ENCODE results near the gene CAMKMT. TPM values are rescaled to one million over a fixed set of nuclear protein-coding genes. Genes with fewer than 3 reads are reported as not detected.

The CAMKMT gene
- total RNA-seq, 5 donors from 2014 or later (not counting 1 experiment from before 2014, with no cell fraction given), result 11.9 to 20.2 (median 16.5) TPM

DNA sequence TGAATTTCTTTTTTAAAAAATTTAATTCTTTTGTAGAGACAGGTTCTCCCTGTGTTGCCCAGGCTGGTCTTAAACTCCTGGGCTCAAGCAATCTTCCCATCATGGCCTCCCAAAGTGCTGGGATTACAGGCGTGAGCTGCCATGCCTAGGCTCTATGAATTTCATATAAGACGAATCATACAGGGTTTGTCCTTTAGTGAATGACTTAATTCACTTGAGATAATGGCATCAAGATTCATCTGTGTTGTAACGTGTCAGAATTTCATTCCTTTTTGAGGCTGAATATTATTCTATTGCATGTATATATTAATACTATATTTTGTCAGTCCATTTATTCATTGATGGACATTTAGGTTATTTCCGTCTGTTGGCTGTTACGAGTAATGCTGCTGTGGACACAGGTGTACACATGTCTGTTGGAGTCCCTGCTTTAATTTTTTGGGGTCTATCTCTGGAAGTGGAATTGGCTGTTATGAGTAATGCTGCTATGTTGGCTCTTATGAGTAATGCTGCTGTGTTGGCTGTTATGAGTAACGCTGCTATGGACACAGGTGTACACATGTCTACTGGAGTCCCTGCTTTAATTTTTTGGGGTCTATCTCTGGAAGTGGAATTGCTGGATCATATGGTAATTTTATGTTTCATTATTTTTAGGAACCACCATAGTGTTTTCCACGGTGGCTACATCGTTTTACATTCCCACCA, 210.6 kb downstream of the CAMKMT start:
- peaks cover 0 to 19% of the 10 kb centered on the region in 2 experiments for H3K4me1 ChIP-seq (ENCODE audit: control insufficient read depth in 1 of 2, extremely low read depth in 1 of 2, insufficient read depth in 2 of 2, low read length in 2 of 2)
- 88% methylated on average over 4 of the region's 8 CpGs for WGBS (ENCODE audit: insufficient coverage)
- peaks cover 31 to 54% (median 35%) of the 10 kb centered on the region in 3 donors for H3K4me1 Mint-ChIP-seq
- no peaks in the 10 kb centered on the region for H3K36me3 ChIP-seq (ENCODE audit: control insufficient read depth in 2 of 2, extremely low read depth in 1 of 2, insufficient read depth in 1 of 2, low read length in 1 of 2)
- no peak overlapping the region for H3K4me3 ChIP-seq (ENCODE audit: control insufficient read depth in 1 of 2, extremely low read depth in 1 of 2, low read length in 1 of 2)
- H3K36me3 Mint-ChIP-seq, result no peaks in the 10 kb centered on the region
- no peak overlapping the region for H3K27ac Mint-ChIP-seq
- no peaks in the 10 kb centered on the region for H3K9me3 Mint-ChIP-seq
- no peak for DNase-seq
- POLR2A ChIA-PET, result no interaction called here
- H3K9me3 ChIP-seq, result no peaks in the 10 kb centered on the region
- CTCF ChIA-PET, result no interaction called here
- H3K4me3 Mint-ChIP-seq, result no peak overlapping the region
- H3K27me3 ChIP-seq (replicated peaks in 1 of 2; ENCODE audit: control insufficient read depth in 2 of 2, extremely low read depth in 1 of 2, insufficient read depth in 2 of 2, low read length in 1 of 2), result no peaks in the 10 kb centered on the region
- ATAC-seq (replicated peaks in 1 of 4), result no peak
- no peak overlapping the region for H3K27ac ChIP-seq (ENCODE audit: low read length)
- no peaks in the 10 kb centered on the region for H3K27me3 Mint-ChIP-seq

DNA sequence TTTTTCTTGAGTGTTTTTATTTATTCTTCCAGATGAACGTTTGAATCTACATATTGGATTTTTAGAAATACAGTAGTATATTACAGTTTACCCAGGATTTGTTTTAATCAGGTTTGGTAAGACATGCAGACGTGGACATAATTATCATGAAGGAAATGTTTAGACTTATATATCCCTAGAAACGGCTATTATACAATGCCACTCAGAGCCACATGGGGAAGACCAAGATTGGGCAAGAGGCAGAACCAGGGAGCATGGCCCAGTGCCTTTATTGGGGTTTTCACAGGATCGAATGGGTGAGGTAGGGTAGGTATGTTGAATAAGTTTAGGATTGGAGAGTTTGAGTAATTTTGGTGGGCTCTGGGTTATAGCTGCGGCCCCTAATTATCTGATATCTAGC, 212.2 kb downstream of the CAMKMT start:
- ChIA-PET CTCF (no interaction called here), POLR2A (no interaction called here)
- no peak overlapping the region for H3K4me3 Mint-ChIP-seq
- no peak overlapping the region for H3K27ac ChIP-seq (ENCODE audit: low read length)
- no peaks in the 10 kb centered on the region for H3K27me3 Mint-ChIP-seq
- no peak for DNase-seq
- H3K9me3 ChIP-seq, result no peaks in the 10 kb centered on the region
- 100% methylated on average over 2 of the region's 5 CpGs for WGBS (ENCODE audit: insufficient coverage)
- H3K36me3 Mint-ChIP-seq, result no peaks in the 10 kb centered on the region
- no peak overlapping the region for H3K27ac Mint-ChIP-seq
- ATAC-seq (replicated peaks in 1 of 4), result no peak
- H3K4me1 Mint-ChIP-seq, result peaks cover 35 to 60% (median 40%) of the 10 kb centered on the region in 3 donors
- no peaks in the 10 kb centered on the region for H3K27me3 ChIP-seq (replicated peaks in 1 of 2; ENCODE audit: control insufficient read depth in 2 of 2, extremely low read depth in 1 of 2, insufficient read depth in 2 of 2, low read length in 1 of 2)
- H3K36me3 ChIP-seq (ENCODE audit: control insufficient read depth in 2 of 2, extremely low read depth in 1 of 2, insufficient read depth in 1 of 2, low read length in 1 of 2), result no peaks in the 10 kb centered on the region
- H3K4me3 ChIP-seq (ENCODE audit: control insufficient read depth in 1 of 2, extremely low read depth in 1 of 2, low read length in 1 of 2), result no peak overlapping the region
- no peaks in the 10 kb centered on the region for H3K9me3 Mint-ChIP-seq
- H3K4me1 ChIP-seq (ENCODE audit: control insufficient read depth in 1 of 2, extremely low read depth in 1 of 2, insufficient read depth in 2 of 2, low read length in 2 of 2), result peaks cover 0 to 19% of the 10 kb centered on the region in 2 experiments

DNA sequence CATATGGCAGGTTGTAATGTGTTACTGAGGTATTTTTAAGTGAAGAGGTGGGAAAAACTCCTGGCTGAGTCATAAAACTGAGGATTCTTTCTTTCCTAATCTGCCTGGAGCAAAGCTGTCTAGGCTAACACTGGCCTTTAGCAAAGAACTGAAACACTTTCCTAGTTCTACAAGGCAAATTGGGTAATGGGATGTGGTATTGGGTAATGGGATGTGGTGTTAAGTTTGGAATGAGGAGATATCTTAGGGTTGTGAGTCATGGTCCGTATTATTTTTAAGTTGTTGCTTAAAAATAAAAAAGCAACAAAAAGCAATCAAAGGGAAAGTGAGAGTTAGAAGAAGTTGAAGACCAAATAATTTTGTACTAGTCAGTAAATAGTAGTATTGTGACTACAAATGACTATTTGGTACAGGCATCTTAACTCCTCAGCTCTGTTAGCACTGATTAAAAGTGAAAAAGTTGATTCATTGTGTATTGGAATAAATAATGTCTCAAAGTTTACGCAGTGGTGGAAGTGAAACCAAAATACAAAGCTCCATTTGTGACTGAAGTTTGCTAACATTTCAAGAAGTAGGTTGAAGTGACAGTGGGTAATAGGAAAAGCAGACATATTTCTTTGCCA, 216.8 kb downstream of the CAMKMT start:
- no peak for ATAC-seq (replicated peaks in 1 of 4)
- Mint-ChIP-seq H3K9me3 (no peaks in the 10 kb centered on the region), H3K36me3 (no peaks in the 10 kb centered on the region), H3K4me1 (peaks cover 36 to 51% (median 37%) of the 10 kb centered on the region in 3 donors), H3K27ac (no peak overlapping the region), H3K27me3 (no peaks in the 10 kb centered on the region), H3K4me3 (peak overlapping the region in 2 of 3 donors; percentile 11 to 27)
- no peaks in the 10 kb centered on the region for H3K27me3 ChIP-seq (replicated peaks in 1 of 2; ENCODE audit: control insufficient read depth in 2 of 2, extremely low read depth in 1 of 2, insufficient read depth in 2 of 2, low read length in 1 of 2)
- H3K9me3 ChIP-seq, result no peaks in the 10 kb centered on the region
- WGBS (ENCODE audit: insufficient coverage), result 21% methylated on average over 2 of the region's 2 CpGs
- peaks cover 0 to 8% of the 10 kb centered on the region in 2 experiments for H3K4me1 ChIP-seq (ENCODE audit: control insufficient read depth in 1 of 2, extremely low read depth in 1 of 2, insufficient read depth in 2 of 2, low read length in 2 of 2)
- H3K4me3 ChIP-seq (ENCODE audit: control insufficient read depth in 1 of 2, extremely low read depth in 1 of 2, low read length in 1 of 2), result no peak overlapping the region
- DNase-seq, result no peak
- no peak overlapping the region for H3K27ac ChIP-seq (ENCODE audit: low read length)
- H3K36me3 ChIP-seq (ENCODE audit: control insufficient read depth in 2 of 2, extremely low read depth in 1 of 2, insufficient read depth in 1 of 2, low read length in 1 of 2), result no peaks in the 10 kb centered on the region
- CTCF ChIA-PET, result no interaction called here
- POLR2A ChIA-PET, result interaction anchor here in 1 of 2 donors (0.5 kb wide), 1 partner anchor 497 kb away, joined by 6 read pairs; no protein-coding TSS in a partner anchor

DNA sequence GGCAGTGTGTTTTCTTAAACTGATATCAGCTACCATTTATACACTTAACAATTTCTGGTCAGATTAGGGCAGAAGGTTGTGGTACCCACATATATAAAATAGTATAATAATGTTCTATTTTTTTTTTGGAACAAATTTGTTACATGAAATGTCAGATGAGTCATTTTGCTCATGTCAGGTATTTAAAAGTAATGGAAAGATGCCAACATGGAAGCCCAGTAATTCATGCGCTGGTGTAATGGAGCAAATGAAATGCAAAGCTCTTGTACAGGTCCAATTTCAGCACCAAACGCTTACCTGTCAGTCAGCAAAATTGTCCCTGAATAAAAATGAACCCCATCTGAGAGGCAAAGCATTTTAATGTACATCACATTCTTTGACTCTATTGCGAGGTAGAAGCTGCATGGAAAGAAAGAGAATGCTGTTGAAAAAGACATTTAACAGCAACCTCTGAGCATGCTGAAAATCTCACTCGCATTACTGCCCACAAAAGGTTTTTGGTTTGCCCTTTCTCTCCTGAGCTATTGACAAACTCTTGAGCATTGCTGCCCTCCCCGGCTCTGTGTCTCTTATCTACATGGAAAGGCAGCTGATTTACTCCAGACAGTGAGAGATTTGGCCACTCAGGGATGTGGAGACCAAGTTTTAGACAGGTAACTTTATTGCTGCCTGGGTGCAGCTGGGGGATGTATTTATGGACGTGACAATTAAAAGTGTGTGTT, 217.5 kb downstream of the CAMKMT start:
- Histone ChIP-seq H3K27me3 (replicated peaks in 1 of 2; ENCODE audit: control insufficient read depth in 2 of 2, extremely low read depth in 1 of 2, insufficient read depth in 2 of 2, low read length in 1 of 2) (no peaks in the 10 kb centered on the region), H3K4me3 (ENCODE audit: control insufficient read depth in 1 of 2, extremely low read depth in 1 of 2, low read length in 1 of 2) (no peak overlapping the region), H3K36me3 (ENCODE audit: control insufficient read depth in 2 of 2, extremely low read depth in 1 of 2, insufficient read depth in 1 of 2, low read length in 1 of 2) (no peaks in the 10 kb centered on the region), H3K4me1 (ENCODE audit: control insufficient read depth in 1 of 2, extremely low read depth in 1 of 2, insufficient read depth in 2 of 2, low read length in 2 of 2) (peaks cover 0 to 8% of the 10 kb centered on the region in 2 experiments), H3K27ac (ENCODE audit: low read length) (no peak overlapping the region), H3K9me3 (no peaks in the 10 kb centered on the region)
- H3K4me3 Mint-ChIP-seq, result no peak overlapping the region
- ChIA-PET CTCF (no interaction called here), POLR2A (no interaction called here)
- ATAC-seq (replicated peaks in 1 of 4) (no peak), DNase-seq (no peak)
- WGBS (ENCODE audit: insufficient coverage), result 72% methylated on average over 3 of the region's 6 CpGs
- no peaks in the 10 kb centered on the region for H3K36me3 Mint-ChIP-seq
- H3K27ac Mint-ChIP-seq, result no peak overlapping the region
- H3K4me1 Mint-ChIP-seq, result peaks cover 37 to 51% (median 37%) of the 10 kb centered on the region in 3 donors
- H3K9me3 Mint-ChIP-seq, result no peaks in the 10 kb centered on the region
- H3K27me3 Mint-ChIP-seq, result no peaks in the 10 kb centered on the region

DNA sequence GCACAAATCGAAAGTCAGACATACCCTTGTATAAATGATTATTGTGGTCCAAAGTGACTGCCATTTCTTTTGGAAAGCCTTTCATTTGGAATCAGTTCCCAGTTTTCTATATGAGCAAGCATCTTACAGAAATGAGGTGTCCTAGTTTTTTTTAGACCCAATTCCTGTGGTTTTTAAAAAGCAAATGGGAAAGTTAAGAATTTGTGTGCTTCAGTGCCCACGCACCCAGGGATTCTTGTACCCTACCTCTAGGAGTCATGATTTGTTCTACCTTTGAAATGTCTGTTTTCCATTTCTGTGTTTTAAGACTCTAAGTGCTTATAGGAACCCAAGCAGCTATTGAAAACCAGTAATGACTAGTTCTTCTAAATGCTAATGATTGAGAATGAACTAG, 218.1 kb downstream of the CAMKMT start:
- H3K4me3 Mint-ChIP-seq, result no peak overlapping the region
- no peak overlapping the region for H3K27ac Mint-ChIP-seq
- ChIA-PET POLR2A (no interaction called here), CTCF (no interaction called here)
- WGBS (ENCODE audit: insufficient coverage), result 100% methylated on average over 1 of the region's 2 CpGs
- DNase-seq (no peak), ATAC-seq (replicated peaks in 1 of 4) (no peak)
- no peaks in the 10 kb centered on the region for H3K27me3 Mint-ChIP-seq
- no peaks in the 10 kb centered on the region for H3K36me3 Mint-ChIP-seq
- no peak overlapping the region for H3K4me3 ChIP-seq (ENCODE audit: control insufficient read depth in 1 of 2, extremely low read depth in 1 of 2, low read length in 1 of 2)
- H3K9me3 Mint-ChIP-seq, result no peaks in the 10 kb centered on the region
- H3K4me1 Mint-ChIP-seq, result peaks cover 37 to 51% (median 39%) of the 10 kb centered on the region in 3 donors
- H3K36me3 ChIP-seq (ENCODE audit: control insufficient read depth in 2 of 2, extremely low read depth in 1 of 2, insufficient read depth in 1 of 2, low read length in 1 of 2), result no peaks in the 10 kb centered on the region
- H3K27me3 ChIP-seq (replicated peaks in 1 of 2; ENCODE audit: control insufficient read depth in 2 of 2, extremely low read depth in 1 of 2, insufficient read depth in 2 of 2, low read length in 1 of 2), result no peaks in the 10 kb centered on the region
- no peaks in the 10 kb centered on the region for H3K9me3 ChIP-seq
- no peak overlapping the region for H3K27ac ChIP-seq (ENCODE audit: low read length)
- H3K4me1 ChIP-seq (ENCODE audit: control insufficient read depth in 1 of 2, extremely low read depth in 1 of 2, insufficient read depth in 2 of 2, low read length in 2 of 2), result peaks cover 0 to 8% of the 10 kb centered on the region in 2 experiments

DNA sequence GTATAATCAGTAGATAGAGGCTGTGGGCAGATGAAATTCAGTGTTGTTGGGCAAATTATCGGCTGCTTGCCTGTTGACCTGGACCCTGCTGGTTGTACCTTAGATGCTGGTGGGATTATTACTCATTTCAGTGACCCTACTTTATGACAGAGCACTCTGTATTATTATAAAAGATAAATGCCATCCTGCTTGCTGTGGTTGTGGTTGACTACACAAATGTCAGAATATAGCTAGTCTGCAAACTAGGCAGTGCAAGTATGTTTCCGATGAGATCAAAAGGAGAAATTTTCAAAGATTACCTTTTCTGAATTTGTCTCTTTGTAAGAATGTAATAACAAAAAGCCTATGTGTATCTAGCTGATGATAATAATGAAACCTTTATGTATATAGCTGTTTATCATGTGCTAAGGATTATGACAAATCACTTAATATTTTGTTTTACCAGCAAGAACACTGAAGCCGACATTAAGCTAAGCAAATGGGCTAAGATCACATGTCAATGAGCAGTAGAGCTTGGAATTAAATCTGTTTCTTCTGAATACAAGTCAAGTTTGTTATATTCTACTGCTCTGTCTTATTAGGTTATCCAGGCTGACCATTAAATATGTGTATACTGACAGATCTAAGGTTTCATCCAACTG, 219.2 kb downstream of the CAMKMT start:
- no peaks in the 10 kb centered on the region for H3K27me3 ChIP-seq (replicated peaks in 1 of 2; ENCODE audit: control insufficient read depth in 2 of 2, extremely low read depth in 1 of 2, insufficient read depth in 2 of 2, low read length in 1 of 2)
- no peak overlapping the region for H3K4me3 Mint-ChIP-seq
- H3K4me1 Mint-ChIP-seq, result peaks cover 41 to 45% (median 43%) of the 10 kb centered on the region in 3 donors
- no peaks in the 10 kb centered on the region for H3K36me3 Mint-ChIP-seq
- no peak overlapping the region for H3K4me3 ChIP-seq (ENCODE audit: control insufficient read depth in 1 of 2, extremely low read depth in 1 of 2, low read length in 1 of 2)
- peaks cover 0 to 12% of the 10 kb centered on the region in 2 experiments for H3K4me1 ChIP-seq (ENCODE audit: control insufficient read depth in 1 of 2, extremely low read depth in 1 of 2, insufficient read depth in 2 of 2, low read length in 2 of 2)
- ATAC-seq (replicated peaks in 1 of 4) (peak in 1 of 4 experiments; percentile 23), DNase-seq (no peak)
- H3K27ac ChIP-seq (ENCODE audit: low read length), result no peak overlapping the region
- no peaks in the 10 kb centered on the region for H3K9me3 Mint-ChIP-seq
- H3K27ac Mint-ChIP-seq, result no peak overlapping the region
- H3K27me3 Mint-ChIP-seq, result no peaks in the 10 kb centered on the region
- H3K9me3 ChIP-seq, result no peaks in the 10 kb centered on the region
- ChIA-PET POLR2A (interaction anchor here in 1 of 2 donors (0.6 to 0.7 kb wide), 2 partner anchors 32 to 1008 kb away, joined by 3 read pairs; no protein-coding TSS in a partner anchor), CTCF (no interaction called here)
- WGBS (ENCODE audit: insufficient coverage), result 20% methylated on average over 1 of the region's 3 CpGs
- no peaks in the 10 kb centered on the region for H3K36me3 ChIP-seq (ENCODE audit: control insufficient read depth in 2 of 2, extremely low read depth in 1 of 2, insufficient read depth in 1 of 2, low read length in 1 of 2)

Measured in T-cell (primary cell).